GM06990 (cell line): ENCODE results near the gene TMEM91.

ENCODE experiments used
- DNase-seq: peaks from one replicate; pipeline ENCODE4 v3.0.0-alpha.2; 2011; ENCODE audit not compliant: insufficient read length; ENCODE audit errors: extremely low read depth
- H3K27me3 ChIP-seq: replicated peaks from 2 replicates; pipeline ENCODE4 v1.6.0; 2011; ENCODE audit warnings: low read length; ENCODE audit not compliant: control insufficient read depth, insufficient read depth
- H3K36me3 ChIP-seq: 2 replicates; pipeline ENCODE4 v1.5.1; 2011; ENCODE audit warnings: low read length; ENCODE audit not compliant: control insufficient read depth, insufficient read depth
- H3K4me3 ChIP-seq: replicated peaks from 2 replicates; pipeline ENCODE4 v1.5.1; 2011; ENCODE audit warnings: low read depth, mild to moderate bottlenecking, control low read depth, low read length
- CTCF ChIP-seq: IDR thresholded peaks from 2 replicates; pipeline ENCODE4 v1.5.1; 2011; ENCODE audit warnings: low read length, control low read depth, mild to moderate bottlenecking, inconsistent platforms; ENCODE audit not compliant: insufficient read depth, poor library complexity, severe bottlenecking

Gene TMEM91

GRCh38 chr19:41422456-41422855 lies 46.1 kb downstream of the TMEM91 start:
- Histone ChIP-seq H3K27me3 (no peaks in the 10 kb centered on the region), H3K4me3 (no peak overlapping the region), H3K36me3 (peaks cover 32% of the 10 kb centered on the region)

GRCh38 chr19:41422955-41423354 lies 46.6 kb downstream of the TMEM91 start:
- DNase-seq, result no peak
- Histone ChIP-seq H3K36me3 (peaks cover 32% of the 10 kb centered on the region), H3K4me3 (no peak overlapping the region), H3K27me3 (no peaks in the 10 kb centered on the region)
- no peak for TF ChIP-seq CTCF

More at GRCh38 chr19:41422456-41422855, 46.1 kb downstream of the TMEM91 start:
- TF ChIP-seq CTCF, result no peak
- DNase-seq, result no peak

GRCh38 chr19:41424335-41425173 lies 48.2 kb downstream of the TMEM91 start:
- no peak overlapping the region for H3K4me3 ChIP-seq
- peaks cover 27% of the 10 kb centered on the region for H3K36me3 ChIP-seq
- H3K27me3 ChIP-seq, result no peaks in the 10 kb centered on the region
- no peak for DNase-seq
- no peak for TF ChIP-seq CTCF

GRCh38 chr19:41425174-41426115 lies 49.1 kb downstream of the TMEM91 start:
- no peak for DNase-seq
- H3K27me3 ChIP-seq, result no peaks in the 10 kb centered on the region
- H3K36me3 ChIP-seq, result peaks cover 25% of the 10 kb centered on the region
- TF ChIP-seq CTCF, result no peak
- H3K4me3 ChIP-seq, result no peak overlapping the region

- H3K4me3 ChIP-seq, result no peak overlapping the region
- no peak for DNase-seq
- peaks cover 20% of the 10 kb centered on the region for H3K36me3 ChIP-seq
- no peak for TF ChIP-seq CTCF
- no peaks in the 10 kb centered on the region for H3K27me3 ChIP-seq
Measured at GRCh38 chr19:41426116-41426841, 49.9 kb downstream of the TMEM91 start.
